T-cell (primary cell): ENCODE results near the gene DIPK1B. TPM values are rescaled to one million over a fixed set of nuclear protein-coding genes. Genes with fewer than 3 reads are reported as not detected.

Source experiments
- ATAC-seq, 4 experiments: fragments of 200-7000 bp in 3 of 4; fragments of 150-1000 bp in 1 of 4; cut with Tn5 transposase; replicated peaks in 1 of 4; 1 replicate in 3 of 4; 2 replicates in 1 of 4; pipeline ENCODE4 v1.10.0; 2021; ENCODE audit warnings: moderate library complexity in 3 of 4, mild to moderate bottlenecking in 2 of 4, moderate number of reproducible peaks in 1 of 4
- CTCF ChIA-PET, 2 donors: fragments of 300-600 bp; sonication (Branson Sonifier 250); formaldehyde crosslinking; loops; one replicate each; lab custom pipeline; 2022; ENCODE audit warnings: antibody characterized with exemption in 2 of 2; lab: Charles Lee
- POLR2A ChIA-PET, 2 donors: fragments of 300-600 bp; sonication (Branson Sonifier 250); formaldehyde crosslinking; loops; one replicate each; lab custom pipeline; 2022; ENCODE audit warnings: antibody characterized with exemption in 2 of 2; lab: Charles Lee
- DNase-seq, 35 experiments: peaks; one replicate each; pipeline versions ENCODE4 v3.0.0 to v3.0.0-alpha.2; 2013 to 2023
- H3K27ac ChIP-seq: one replicate; pipeline ENCODE4 v1.5.1; 2013; ENCODE audit warnings: low read length
- H3K27me3 ChIP-seq, 2 experiments: replicated peaks in 1 of 2; 1 replicate in 1 of 2; 2 replicates in 1 of 2; pipeline versions ENCODE4 v1.6.1 to v1.7.0; 2013; ENCODE audit warnings: low read length in 1 of 2, mixed read lengths in 1 of 2; ENCODE audit not compliant: control insufficient read depth in 2 of 2, insufficient read depth in 2 of 2; ENCODE audit errors: extremely low read depth in 1 of 2
- H3K36me3 ChIP-seq, 2 donors: 1 replicate in 1 of 2; 2 replicates in 1 of 2; pipeline versions ENCODE4 v1.6.1 to v1.7.0; 2013; ENCODE audit warnings: low read length in 1 of 2; ENCODE audit not compliant: control insufficient read depth in 2 of 2, insufficient read depth in 1 of 2; ENCODE audit errors: extremely low read depth in 1 of 2
- H3K4me1 ChIP-seq, 2 experiments: 1 replicate in 1 of 2; 2 replicates in 1 of 2; pipeline versions ENCODE4 v1.6.1 to v1.7.0; 2013; ENCODE audit warnings: low read length in 2 of 2, mixed read lengths in 1 of 2; ENCODE audit not compliant: insufficient read depth in 2 of 2, control insufficient read depth in 1 of 2; ENCODE audit errors: extremely low read depth in 1 of 2
- H3K4me3 ChIP-seq, 2 donors: 1 replicate in 1 of 2; 2 replicates in 1 of 2; pipeline versions ENCODE4 v1.5.1 to v1.7.0; 2013; ENCODE audit warnings: mild to moderate bottlenecking in 2 of 2, low read length in 1 of 2, moderate library complexity in 1 of 2; ENCODE audit not compliant: control insufficient read depth in 1 of 2; ENCODE audit errors: extremely low read depth in 1 of 2
- H3K9me3 ChIP-seq: 2 replicates; pipeline ENCODE4 v1.7.0; 2013
- H3K27ac Mint-ChIP-seq, 2 donors: one replicate each; pipeline ENCODE4 v1.8.0; 2020 to 2021; ENCODE audit warnings: mild to moderate bottlenecking in 2 of 2, mixed read lengths in 2 of 2
- H3K27me3 Mint-ChIP-seq, 2 donors: one replicate each; pipeline ENCODE4 v1.8.0; 2021 to 2022; ENCODE audit warnings: mixed read lengths in 2 of 2
- H3K36me3 Mint-ChIP-seq: one replicate; pipeline ENCODE4 v1.8.0; 2021; ENCODE audit warnings: mixed read lengths
- H3K4me1 Mint-ChIP-seq, 3 donors: one replicate each; pipeline ENCODE4 v1.8.0; 2020 to 2022; ENCODE audit warnings: mixed read lengths in 3 of 3, mild to moderate bottlenecking in 1 of 3
- H3K4me3 Mint-ChIP-seq, 3 donors: one replicate each; pipeline ENCODE4 v1.8.0; 2020 to 2022; ENCODE audit warnings: mild to moderate bottlenecking in 3 of 3, mixed read lengths in 3 of 3, moderate library complexity in 3 of 3
- H3K9me3 Mint-ChIP-seq, 3 donors: one replicate each; pipeline ENCODE4 v1.8.0; 2020 to 2022; ENCODE audit warnings: mixed read lengths in 3 of 3
- WGBS: methylation state at CpG from one replicate; pipeline ENCODE4 v1.1.5; 2013; ENCODE audit warnings: missing lambda C conversion rate; ENCODE audit not compliant: insufficient coverage; 5-methylcytosine and 5-hydroxymethylcytosine counted together
- total RNA-seq, 35 experiments: library from RNA in 6 of 35; stranded (reverse) in 6 of 35; fragments of 120-200 nt in 1 of 35; gene quantifications; one replicate each; pipeline versions ENCODE4 v1.2.1 to v1.2.4 and lab custom pipeline; 2013 to 2026

DIPK1B gene
- total RNA-seq, 5 donors from 2014 or later (not counting 1 experiment from before 2014, with no cell fraction given), result 0.25 to 2.1 (median 0.77) TPM

DNA sequence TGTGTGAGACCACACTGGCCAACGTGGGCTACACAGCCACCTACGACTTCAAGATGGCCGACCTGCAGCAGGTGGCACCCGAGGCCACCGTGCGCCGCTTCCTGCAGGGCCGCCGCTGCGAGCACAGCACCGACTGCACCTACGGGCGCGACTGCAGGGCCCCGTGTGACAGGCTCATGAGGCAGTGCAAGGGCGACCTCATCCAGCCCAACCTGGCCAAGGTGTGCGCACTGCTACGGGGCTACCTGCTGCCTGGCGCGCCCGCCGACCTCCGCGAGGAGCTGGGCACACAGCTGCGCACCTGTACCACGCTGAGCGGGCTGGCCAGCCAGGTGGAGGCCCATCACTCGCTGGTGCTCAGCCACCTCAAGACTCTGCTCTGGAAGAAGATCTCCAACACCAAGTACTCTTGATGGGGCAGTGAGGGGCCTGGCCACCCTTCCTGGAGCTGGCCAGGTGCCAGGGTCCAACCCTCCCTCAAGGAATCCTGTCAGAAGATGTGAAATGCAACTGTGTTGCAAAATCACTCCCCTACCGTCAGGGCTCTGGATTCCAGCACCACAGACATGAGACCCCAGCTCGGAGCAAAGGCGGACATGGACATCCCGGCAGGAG lies 11.1 kb downstream of the DIPK1B start:
- peaks cover 32 to 50% of the 10 kb centered on the region in 2 donors for H3K36me3 ChIP-seq
- Mint-ChIP-seq H3K27me3 (no peaks in the 10 kb centered on the region), H3K4me1 (peaks cover 24 to 40% (median 27%) of the 10 kb centered on the region in 3 donors), H3K4me3 (no peak overlapping the region), H3K36me3 (peaks cover 32% of the 10 kb centered on the region), H3K27ac (peak overlapping the region in 1 of 2 donors; percentile 6), H3K9me3 (no peaks in the 10 kb centered on the region)
- no peak overlapping the region for H3K4me3 ChIP-seq
- ChIA-PET CTCF (no interaction called here), POLR2A (no interaction called here)
- H3K4me1 ChIP-seq, result peaks cover 11 to 41% of the 10 kb centered on the region in 2 experiments
- DNase-seq (no peak), ATAC-seq (no peak)
- 86% methylated on average over 32 of the region's 32 CpGs for WGBS
- H3K27me3 ChIP-seq, result peaks cover 0 to 5% of the 10 kb centered on the region in 2 experiments
- no peak overlapping the region for H3K27ac ChIP-seq
- H3K9me3 ChIP-seq, result no peaks in the 10 kb centered on the region

DNA sequence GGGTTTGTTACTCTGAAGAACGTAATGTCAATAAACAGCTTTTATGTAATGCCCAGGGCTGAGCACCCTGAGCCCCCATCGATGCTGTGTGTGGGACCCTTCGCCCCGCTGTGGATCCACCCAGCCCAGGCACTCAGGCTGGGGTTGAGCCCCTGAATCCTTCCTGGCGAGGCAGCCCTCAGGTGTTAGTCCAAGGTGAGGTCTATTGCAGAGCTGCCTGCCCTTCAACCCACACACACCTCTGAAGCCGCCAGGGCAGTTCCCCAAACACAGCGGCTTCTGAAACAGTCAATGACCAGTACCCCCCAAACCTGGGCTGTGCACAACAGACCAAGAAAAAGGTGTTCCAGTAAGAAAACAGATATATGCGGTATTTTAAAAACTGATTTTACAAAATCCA lies 11.6 kb downstream of the DIPK1B start:
- H3K4me1 Mint-ChIP-seq, result peaks cover 24 to 38% (median 27%) of the 10 kb centered on the region in 3 donors
- DNase-seq, result no peak
- WGBS, result 95% methylated on average over 7 of the region's 8 CpGs
- H3K36me3 Mint-ChIP-seq, result peaks cover 32% of the 10 kb centered on the region
- peaks cover 11 to 41% of the 10 kb centered on the region in 2 experiments for H3K4me1 ChIP-seq
- H3K27me3 ChIP-seq, result peaks cover 0 to 2% of the 10 kb centered on the region in 2 experiments
- peak overlapping the region in 1 of 2 donors; percentile 36 for H3K27ac Mint-ChIP-seq
- no peak for ATAC-seq
- ChIA-PET CTCF (no interaction called here), POLR2A (no interaction called here)
- no peaks in the 10 kb centered on the region for H3K9me3 Mint-ChIP-seq
- no peak overlapping the region for H3K27ac ChIP-seq
- H3K27me3 Mint-ChIP-seq, result no peaks in the 10 kb centered on the region
- no peak overlapping the region for H3K4me3 ChIP-seq
- peaks cover 32 to 50% of the 10 kb centered on the region in 2 donors for H3K36me3 ChIP-seq
- peak overlapping the region in 1 of 3 donors; percentile 37 for H3K4me3 Mint-ChIP-seq
- no peaks in the 10 kb centered on the region for H3K9me3 ChIP-seq

DNA sequence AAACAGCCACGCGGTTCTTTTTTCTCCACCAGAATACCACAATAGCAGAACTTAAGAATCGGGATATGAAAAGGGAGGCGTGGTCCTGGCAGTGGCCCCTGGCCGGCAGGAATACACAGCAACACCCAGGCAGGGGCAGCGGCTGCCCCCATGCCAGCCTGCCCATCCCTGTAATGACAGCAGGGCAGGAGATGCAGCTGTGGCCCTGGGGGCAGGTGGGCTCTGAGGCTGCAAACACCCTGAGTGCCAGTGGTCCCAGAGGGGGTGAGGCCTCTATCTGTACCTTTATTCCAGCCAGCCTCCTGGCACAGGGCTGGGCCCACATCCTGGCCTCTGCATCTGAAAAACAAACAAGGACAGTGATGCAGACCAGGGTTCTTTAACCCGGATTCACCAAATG lies 12.4 kb downstream of the DIPK1B start:
- CTCF ChIA-PET, result no interaction called here
- no peaks in the 10 kb centered on the region for H3K27me3 Mint-ChIP-seq
- H3K9me3 Mint-ChIP-seq, result no peaks in the 10 kb centered on the region
- Histone ChIP-seq H3K4me3 (no peak overlapping the region), H3K27ac (no peak overlapping the region), H3K9me3 (no peaks in the 10 kb centered on the region), H3K36me3 (peaks cover 32 to 50% of the 10 kb centered on the region in 2 donors), H3K27me3 (peaks cover 0 to 2% of the 10 kb centered on the region in 2 experiments), H3K4me1 (peaks cover 11 to 37% of the 10 kb centered on the region in 2 experiments)
- peak overlapping the region in 1 of 3 donors; percentile 37 for H3K4me3 Mint-ChIP-seq
- peaks cover 24 to 38% (median 27%) of the 10 kb centered on the region in 3 donors for H3K4me1 Mint-ChIP-seq
- WGBS, result 93% methylated on average over 3 of the region's 7 CpGs
- no peak overlapping the region for H3K27ac Mint-ChIP-seq
- DNase-seq (no peak), ATAC-seq (no peak)
- H3K36me3 Mint-ChIP-seq, result peaks cover 32% of the 10 kb centered on the region
- POLR2A ChIA-PET, result no interaction called here

DNA sequence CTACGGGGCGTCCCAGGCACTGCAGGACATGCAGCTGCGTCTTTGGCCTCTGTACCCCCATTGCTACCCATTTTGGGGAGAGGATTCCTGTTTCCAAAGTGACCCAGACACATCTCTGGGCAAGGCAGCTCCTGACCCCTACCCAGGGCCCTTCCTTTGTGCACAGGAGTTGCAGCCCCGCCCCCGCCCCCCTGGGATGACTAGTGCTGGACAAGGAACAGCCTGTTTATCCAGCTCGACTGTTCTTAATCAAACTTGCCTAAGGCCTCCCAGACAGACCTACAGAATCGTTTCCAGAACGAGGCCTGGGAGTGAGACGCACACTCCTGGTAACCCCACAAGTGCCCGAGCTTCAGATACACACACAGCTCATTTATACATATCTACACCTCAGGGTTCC lies 13.2 kb downstream of the DIPK1B start:
- ChIA-PET CTCF (no interaction called here), POLR2A (no interaction called here)
- peaks cover 32 to 50% of the 10 kb centered on the region in 2 donors for H3K36me3 ChIP-seq
- Mint-ChIP-seq H3K4me3 (peak overlapping the region in 2 of 3 donors; percentile 92 to 95), H3K27ac (no peak overlapping the region), H3K4me1 (peaks cover 24 to 36% (median 27%) of the 10 kb centered on the region in 3 donors), H3K36me3 (peaks cover 32% of the 10 kb centered on the region), H3K9me3 (no peaks in the 10 kb centered on the region), H3K27me3 (no peaks in the 10 kb centered on the region)
- H3K27ac ChIP-seq, result no peak overlapping the region
- H3K4me3 ChIP-seq, result no peak overlapping the region
- DNase-seq (no peak), ATAC-seq (no peak)
- H3K4me1 ChIP-seq, result peaks cover 11 to 37% of the 10 kb centered on the region in 2 experiments
- 79% methylated on average over 9 of the region's 10 CpGs for WGBS
- H3K9me3 ChIP-seq, result no peaks in the 10 kb centered on the region
- peaks cover 0 to 2% of the 10 kb centered on the region in 2 experiments for H3K27me3 ChIP-seq

DNA sequence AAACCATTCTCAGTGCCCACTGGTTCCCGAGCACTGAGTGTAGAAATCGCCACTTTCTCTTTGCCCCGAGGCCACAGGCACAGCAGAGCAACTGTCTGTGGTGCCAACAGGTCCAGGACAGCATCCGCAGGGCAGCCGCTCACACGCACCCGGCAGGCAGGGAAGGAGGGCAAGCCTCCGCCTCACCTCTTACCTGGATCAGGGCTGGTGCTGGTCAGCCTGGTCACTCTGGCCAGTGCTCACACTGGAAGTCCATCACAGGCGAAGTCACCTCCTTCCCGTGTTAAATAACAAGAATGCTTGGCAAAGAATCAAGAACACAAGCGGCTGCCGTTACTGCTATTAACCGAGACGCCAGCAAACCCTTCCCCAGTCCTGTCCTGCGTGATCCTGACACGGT lies 13.7 kb downstream of the DIPK1B start:
- H3K4me1 Mint-ChIP-seq, result peaks cover 24 to 35% (median 27%) of the 10 kb centered on the region in 3 donors
- ATAC-seq (no peak), DNase-seq (no peak)
- WGBS, result 67% methylated on average over 16 of the region's 16 CpGs
- peaks cover 31% of the 10 kb centered on the region for H3K36me3 Mint-ChIP-seq
- H3K4me3 Mint-ChIP-seq, result peak overlapping the region; percentile 92 to 95 (median 92)
- no peaks in the 10 kb centered on the region for H3K27me3 Mint-ChIP-seq
- ChIA-PET CTCF (interaction anchor here in 1 of 2 donors (0.6 to 1.6 kb wide), 2 partner anchors 25 to 497 kb away, joined by 5 to 7 read pairs; no protein-coding TSS in a partner anchor), POLR2A (no interaction called here)
- Histone ChIP-seq H3K27me3 (peaks cover 0 to 2% of the 10 kb centered on the region in 2 experiments), H3K4me1 (peaks cover 11 to 37% of the 10 kb centered on the region in 2 experiments), H3K36me3 (peaks cover 32 to 50% of the 10 kb centered on the region in 2 donors), H3K27ac (peak overlapping the region; percentile 14), H3K9me3 (no peaks in the 10 kb centered on the region), H3K4me3 (peak overlapping the region in 1 of 2 donors; percentile 85)
- no peaks in the 10 kb centered on the region for H3K9me3 Mint-ChIP-seq
- H3K27ac Mint-ChIP-seq, result peak overlapping the region; percentile 79 to 93

DNA sequence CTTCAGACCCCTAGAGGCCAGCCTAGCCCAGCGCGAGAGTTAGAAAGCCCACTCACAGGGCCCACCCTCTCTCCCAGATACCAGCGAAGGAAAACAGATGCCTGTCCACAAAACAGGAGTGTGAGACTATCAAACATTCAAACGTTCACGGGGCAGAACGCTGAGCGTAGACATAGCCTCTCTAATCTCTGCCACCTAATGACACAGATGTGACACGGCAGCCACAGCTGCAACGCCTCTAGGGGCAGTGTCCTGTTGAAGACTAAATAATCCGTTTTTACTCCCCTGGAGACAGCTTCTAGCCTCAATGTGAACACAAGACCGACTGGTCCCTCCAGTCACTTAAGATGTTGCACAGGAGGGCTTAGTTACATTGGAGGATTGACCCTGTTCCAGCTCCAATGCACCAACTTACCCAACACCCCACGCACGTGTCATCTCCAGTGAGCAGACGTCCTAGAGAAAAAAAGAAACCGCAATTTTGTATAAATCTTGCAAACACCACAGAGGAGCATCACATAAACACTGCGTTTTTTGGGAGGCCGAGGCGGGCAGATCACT lies 14.3 kb downstream of the DIPK1B start:
- Histone ChIP-seq H3K27ac (peak overlapping the region; percentile 14), H3K4me1 (peaks cover 11 to 37% of the 10 kb centered on the region in 2 experiments), H3K9me3 (no peaks in the 10 kb centered on the region), H3K36me3 (peaks cover 32 to 47% of the 10 kb centered on the region in 2 donors), H3K27me3 (peaks cover 0 to 2% of the 10 kb centered on the region in 2 experiments), H3K4me3 (peak overlapping the region; percentile 85 to 86)
- H3K27ac Mint-ChIP-seq, result peak overlapping the region; percentile 79 to 93
- peak in 1 of 4 experiments; percentile 23 for ATAC-seq
- POLR2A ChIA-PET, result interaction anchor here in 1 of 2 donors (0.5 to 0.6 kb wide), 4 partner anchors 10 to 514 kb away, joined by 3 to 9 read pairs (median 5); no protein-coding TSS in a partner anchor
- H3K9me3 Mint-ChIP-seq, result no peaks in the 10 kb centered on the region
- 1% methylated on average over 10 of the region's 18 CpGs for WGBS
- peaks cover 24 to 33% (median 27%) of the 10 kb centered on the region in 3 donors for H3K4me1 Mint-ChIP-seq
- peak overlapping the region; percentile 92 to 95 (median 92) for H3K4me3 Mint-ChIP-seq
- H3K36me3 Mint-ChIP-seq, result peaks cover 28% of the 10 kb centered on the region
- peak in 31 of 35 experiments; percentile 13 to 69 (median 42) for DNase-seq
- no peaks in the 10 kb centered on the region for H3K27me3 Mint-ChIP-seq
- CTCF ChIA-PET, result interaction anchor here (0.6 to 1.6 kb wide), 10 partner anchors 13 to 497 kb away, joined by 3 to 8 read pairs (median 4); no protein-coding TSS in a partner anchor
